H1 (cell line): ENCODE data around the gene CHMP4A. TPM values are rescaled to one million over a fixed set of nuclear protein-coding genes. Genes with fewer than 3 reads are reported as not detected.

Experiments used
- CTCF ChIA-PET: fragments of 300-600 bp; sonication (Branson Sonifier 250); formaldehyde crosslinking; loops from one replicate; lab custom pipeline; 2021; ENCODE audit not compliant: partially characterized antibody; lab: Charles Lee
- POLR2A ChIA-PET: fragments of 300-600 bp; sonication (Branson Sonifier 250); formaldehyde crosslinking; loops from one replicate; lab custom pipeline; 2021; ENCODE audit warnings: inconsistent platforms; ENCODE audit not compliant: partially characterized antibody; lab: Charles Lee
- DNase-seq, 2 experiments: peaks; one replicate each; pipeline versions ENCODE4 v3.0.0 to v3.0.0-alpha.2; 2010 to 2022; ENCODE audit warnings: low spot score in 2 of 2, low read depth in 1 of 2, mixed read lengths in 1 of 2
- FAIRE-seq: peaks from 2 replicates; lab custom pipeline; 2011; peaks lifted over from hg19 to GRCh38; lab: Jason Lieb, UNC
- H2AFZ ChIP-seq: 2 replicates; pipeline ENCODE4 v1.8.1; 2012; ENCODE audit warnings: low read length, inconsistent platforms
- H2AK5ac ChIP-seq: 2 replicates; pipeline ENCODE4 v1.6.1; 2013; ENCODE audit warnings: low read depth, low read length
- H2BK120ac ChIP-seq: replicated peaks from 2 replicates; pipeline ENCODE3; 2013; ENCODE audit warnings: low read depth, low read length, inconsistent platforms
- H2BK12ac ChIP-seq: 2 replicates; pipeline ENCODE4 v1.6.1; 2013; ENCODE audit warnings: low read depth, low read length
- H2BK15ac ChIP-seq: 2 replicates; pipeline ENCODE4 v1.6.1; 2013; ENCODE audit warnings: low read length
- H2BK20ac ChIP-seq: 2 replicates; pipeline ENCODE4 v1.6.1; 2013; ENCODE audit warnings: low read length
- H2BK5ac ChIP-seq: 2 replicates; pipeline ENCODE4 v1.6.1; 2013; ENCODE audit warnings: low read depth, low read length
- H3K14ac ChIP-seq: 2 replicates; pipeline ENCODE4 v1.6.1; 2013; ENCODE audit warnings: inconsistent platforms; ENCODE audit not compliant: insufficient read length
- H3K18ac ChIP-seq: 2 replicates; pipeline ENCODE4 v1.6.1; 2013; ENCODE audit warnings: low read length; ENCODE audit errors: extremely low read depth
- H3K23ac ChIP-seq: 2 replicates; pipeline ENCODE4 v1.6.1; 2013; ENCODE audit warnings: inconsistent platforms; ENCODE audit not compliant: insufficient read length
- H3K23me2 ChIP-seq: 2 replicates; pipeline ENCODE4 v1.6.1; 2013; ENCODE audit warnings: low read depth, low read length
- H3K27ac ChIP-seq: 2 replicates; pipeline ENCODE4 v1.6.1; 2011; ENCODE audit warnings: low read depth, low read length, inconsistent platforms
- H3K27me3 ChIP-seq, 4 experiments: replicated peaks in 1 of 4; 1 replicate in 1 of 4; 2 replicates in 3 of 4; pipeline versions ENCODE4 v1.6.1 to v1.8.1; 2011 to 2013; ENCODE audit warnings: low read length in 3 of 4, mild to moderate bottlenecking in 3 of 4, inconsistent platforms in 2 of 4, mixed read lengths in 2 of 4, moderate library complexity in 1 of 4; ENCODE audit not compliant: control insufficient read depth in 3 of 4, insufficient read depth in 3 of 4; ENCODE audit errors: extremely low read depth in 1 of 4
- H3K36me3 ChIP-seq, 4 experiments: 2 replicates each; pipeline versions ENCODE4 v1.6.1 to v1.8.1; 2011 to 2013; ENCODE audit warnings: mild to moderate bottlenecking in 4 of 4, low read length in 3 of 4, moderate library complexity in 2 of 4, control low read depth in 1 of 4, inconsistent platforms in 1 of 4; ENCODE audit not compliant: insufficient read depth in 4 of 4, control insufficient read depth in 2 of 4
- H3K4ac ChIP-seq: replicated peaks from 2 replicates; pipeline ENCODE3; 2013; ENCODE audit warnings: low read length, low read depth, mixed read lengths, inconsistent platforms; ENCODE audit not compliant: insufficient read length
- H3K4me1 ChIP-seq, 4 experiments: replicated peaks in 1 of 4; 1 replicate in 1 of 4; 2 replicates in 3 of 4; pipeline versions ENCODE4 v1.6.1 to v1.8.1; 2011 to 2013; ENCODE audit warnings: low read length in 3 of 4, inconsistent platforms in 2 of 4, mixed read lengths in 1 of 4; ENCODE audit not compliant: insufficient read depth in 4 of 4, control insufficient read depth in 3 of 4
- H3K4me2 ChIP-seq, 2 experiments: 2 replicates each; pipeline versions ENCODE4 v1.6.1 to v1.8.1; 2011 to 2013; ENCODE audit warnings: low read depth in 2 of 2, low read length in 2 of 2, control low read depth in 1 of 2, inconsistent platforms in 1 of 2, mild to moderate bottlenecking in 1 of 2; ENCODE audit not compliant: insufficient read depth in 1 of 2
- H3K4me3 ChIP-seq, 4 experiments: fragments of 200-600, 300-600 bp in 1 of 4; sonication (generic), shearing (Covaris generic), sonication (Bioruptor Twin) in 1 of 4; 2 replicates each; pipeline versions ENCODE4 v1.5.1 to v1.8.1; 2011 to 2016; ENCODE audit warnings: low read length in 4 of 4, low read depth in 3 of 4, control low read depth in 2 of 4, inconsistent platforms in 2 of 4, mild to moderate bottlenecking in 2 of 4, mixed read lengths in 1 of 4, moderate library complexity in 1 of 4; ENCODE audit not compliant: insufficient read depth in 2 of 4; ENCODE audit errors: extremely low read depth in 1 of 4
- H3K56ac ChIP-seq: replicated peaks from 2 replicates; pipeline ENCODE3; 2013; ENCODE audit warnings: low read depth, mild to moderate bottlenecking, mixed read lengths, low read length, inconsistent platforms; ENCODE audit not compliant: insufficient read length
- H3K79me1 ChIP-seq: 2 replicates; pipeline ENCODE4 v1.6.1; 2013; ENCODE audit warnings: low read depth, low read length, control low read depth
- H3K79me2 ChIP-seq, 2 experiments: 2 replicates each; pipeline versions ENCODE4 v1.6.1 to v1.8.1; 2012 to 2013; ENCODE audit warnings: low read length in 2 of 2, mild to moderate bottlenecking in 2 of 2, inconsistent platforms in 1 of 2; ENCODE audit not compliant: insufficient read depth in 2 of 2, control insufficient read depth in 1 of 2
- H3K9ac ChIP-seq, 4 experiments: replicated peaks in 1 of 4; 1 replicate in 1 of 4; 2 replicates in 3 of 4; pipeline versions ENCODE4 v1.6.1 to v1.8.1; 2011 to 2013; ENCODE audit warnings: low read depth in 3 of 4, low read length in 3 of 4, control low read depth in 2 of 4, mild to moderate bottlenecking in 2 of 4, moderate library complexity in 2 of 4, inconsistent platforms in 1 of 4; ENCODE audit errors: extremely low read depth in 1 of 4
- H3K9me3 ChIP-seq, 2 experiments: 2 replicates each; pipeline versions ENCODE4 v1.6.1 to v1.8.1; 2012 to 2013; ENCODE audit warnings: mild to moderate bottlenecking in 2 of 2, moderate library complexity in 2 of 2, control low read depth in 1 of 2, inconsistent platforms in 1 of 2, low read depth in 1 of 2, low read length in 1 of 2, mixed read lengths in 1 of 2; ENCODE audit not compliant: insufficient read depth in 2 of 2
- H4K20me1 ChIP-seq, 2 experiments: replicated peaks in 1 of 2; 2 replicates each; pipeline versions ENCODE3 to v1.8.1; 2011 to 2013; ENCODE audit warnings: inconsistent platforms in 2 of 2, low read length in 2 of 2, mild to moderate bottlenecking in 1 of 2; ENCODE audit not compliant: insufficient read depth in 2 of 2, control insufficient read depth in 1 of 2
- H4K5ac ChIP-seq: 2 replicates; pipeline ENCODE4 v1.6.1; 2013; ENCODE audit warnings: low read length, low read depth, mixed read lengths, inconsistent platforms; ENCODE audit not compliant: insufficient read length
- H4K8ac ChIP-seq: 2 replicates; pipeline ENCODE4 v1.8.0; 2013; ENCODE audit warnings: mild to moderate bottlenecking, moderate library complexity, low read length, inconsistent platforms; ENCODE audit not compliant: insufficient read depth; ENCODE audit errors: extremely low read depth
- H4K91ac ChIP-seq: replicated peaks from 2 replicates; pipeline ENCODE3; 2013; ENCODE audit warnings: low read length, mixed read lengths, inconsistent platforms; ENCODE audit not compliant: insufficient read length
- CBX5 ChIP-seq: fragments of 300-800, 300-1000 bp; sonication (generic); IDR thresholded peaks from 2 replicates; pipeline ENCODE4 v1.7.1; 2016; ENCODE audit warnings: antibody characterized with exemption, low read length, low read depth
- GTF2F1 ChIP-seq: IDR thresholded peaks from 2 replicates; pipeline ENCODE4 v1.6.1; 2012; ENCODE audit warnings: low read depth, low read length, improper control_type of control experiment, borderline replicate concordance
- HDAC6 ChIP-seq: IDR thresholded peaks from one replicate; pipeline ENCODE4 v1.7.1; 2012; ENCODE audit warnings: low read depth, mild to moderate bottlenecking, inconsistent platforms, low read length, moderate library complexity
- JUN ChIP-seq: IDR thresholded peaks from 2 replicates; pipeline ENCODE4 v1.6.1; 2011; ENCODE audit warnings: low read depth, mild to moderate bottlenecking, improper control_type of control experiment, low read length
- JUND ChIP-seq: IDR thresholded peaks from 2 replicates; pipeline ENCODE4 v1.6.1; 2011; ENCODE audit warnings: mild to moderate bottlenecking, improper control_type of control experiment, low read length
- PHF8 ChIP-seq: fragments of 200-600 bp; sonication (generic); conservative IDR thresholded peaks from 2 replicates; pipeline ENCODE4 v1.7.1; 2012; ENCODE audit warnings: low read depth, mild to moderate bottlenecking, inconsistent platforms, low read length, moderate library complexity
- RBBP5 ChIP-seq: IDR thresholded peaks from 2 replicates; pipeline ENCODE4 v1.7.1; 2012; ENCODE audit warnings: low read depth, mild to moderate bottlenecking, inconsistent platforms, low read length, moderate library complexity, borderline replicate concordance
- RNF2 ChIP-seq: fragments of 200-900, 300-1000 bp; sonication (generic); IDR thresholded peaks from 2 replicates; pipeline ENCODE4 v1.7.1; 2016; ENCODE audit warnings: borderline replicate concordance, low read depth, mild to moderate bottlenecking, antibody characterized with exemption, low read length; ENCODE audit not compliant: poor library complexity, severe bottlenecking; ENCODE audit errors: missing control alignments
- SAP30 ChIP-seq: fragments of 300-600 bp; sonication (generic); IDR thresholded peaks from 2 replicates; pipeline ENCODE4 v1.7.1; 2012; ENCODE audit warnings: low read length, moderate library complexity, mild to moderate bottlenecking, inconsistent platforms; ENCODE audit not compliant: insufficient read depth, insufficient replicate concordance
- SIN3A ChIP-seq, 2 experiments: IDR thresholded peaks in 1 of 2; conservative IDR thresholded peaks in 1 of 2; 2 replicates each; pipeline ENCODE4 v1.6.1; 2011 to 2012; ENCODE audit warnings: low read length in 2 of 2, improper control_type of control experiment in 1 of 2, low read depth in 1 of 2, mild to moderate bottlenecking in 1 of 2
- SIRT6 ChIP-seq: IDR thresholded peaks from one replicate; pipeline ENCODE4 v1.7.1; 2012; ENCODE audit warnings: low read length, inconsistent platforms
- SP1 ChIP-seq: IDR thresholded peaks from 2 replicates; pipeline ENCODE4 v1.6.1; 2011; ENCODE audit warnings: low read depth, low read length
- WGBS, 2 experiments: shearing (Covaris generic) in 1 of 2; methylation state at CpG; one replicate each; pipeline versions ENCODE4 v1.1.6 to v1.1.7; 2013 to 2015; ENCODE audit warnings: low lambda C conversion rate in 2 of 2, mixed read lengths in 2 of 2, inconsistent platforms in 1 of 2, low coverage in 1 of 2, missing lambda C conversion rate in 1 of 2; ENCODE audit not compliant: insufficient replicate concordance in 2 of 2, insufficient coverage in 1 of 2, insufficient read length in 1 of 2; ENCODE audit errors: extremely low coverage in 1 of 2, missing lambda C conversion rate in 1 of 2; 5-methylcytosine and 5-hydroxymethylcytosine counted together
- polyA plus RNA-seq, 7 experiments: library from polyadenylated mRNA; depleted of rRNA in 3 of 7; stranded (reverse) in 5 of 7; unstranded in 2 of 7; fragments of >200 nt in 5 of 7; fragments of 200-250 nt in 2 of 7; gene quantifications; 1 replicate in 5 of 7; 2 replicates in 1 of 7; 4 replicates in 1 of 7; pipeline versions ENCODE4 v1.2.1 to v1.2.3, GENCODE V29; 2011 to 2013; ENCODE audit warnings: missing spikeins in 2 of 7, mixed read lengths in 2 of 7
- total RNA-seq: library from RNA; stranded (reverse); fragmentation: NEBNext Ultra II Directional; extraction: Animal tissue kit (Norgen Biotek cat#: 25700); gene quantifications from 2 replicates; pipeline ENCODE4 v1.2.1, GENCODE V29; 2021

CHMP4A gene
- total and polyA plus RNA-seq, 2 of the 8 experiments (the other 6 are each of a cell fraction or from before 2014, with no cell fraction given), result 32.9 to 37.6 TPM

- no peak overlapping the region for H3K4ac ChIP-seq
- H3K36me3 ChIP-seq, result no peaks in the 10 kb centered on the region
- 91% methylated on average over 19 of the region's 19 CpGs; no CpG with 5 or more reads in 1 of the 2 experiments for WGBS, 2 experiments
- no peaks in the 10 kb centered on the region; a peak in 1 of 7 replicates for H3K4me1 ChIP-seq
- no peak overlapping the region for H3K23ac ChIP-seq
- H4K91ac ChIP-seq, result peak overlapping the region; percentile 10
- H2BK5ac ChIP-seq, result no peak overlapping the region
- no peak overlapping the region for H2BK120ac ChIP-seq
- no peak overlapping the region for H3K14ac ChIP-seq
- CTCF ChIA-PET, result interaction anchor here (0.9 to 6.0 kb wide), 6 partner anchors 10 to 53 kb away, joined by 3 to 63 read pairs (median 26); partner anchors contain the start of genes CIDEB, DHRS1, NOP9 and RABGGTA
- no peak overlapping the region for H3K4me3 ChIP-seq
- peaks cover 0 to 2% of the 10 kb centered on the region in 2 experiments for H4K20me1 ChIP-seq
- no peak overlapping the region for H2BK12ac ChIP-seq
- no peaks in the 10 kb centered on the region for H3K79me1 ChIP-seq
- DNase-seq (no peak), FAIRE-seq (no peak)
- no peak overlapping the region for H2AK5ac ChIP-seq
- H4K8ac ChIP-seq, result no peak overlapping the region
- H3K4me2 ChIP-seq, result no peak overlapping the region
- no peak overlapping the region for H4K5ac ChIP-seq
- no peak overlapping the region for H3K56ac ChIP-seq
- no peaks in the 10 kb centered on the region for H3K9me3 ChIP-seq
- H3K23me2 ChIP-seq, result no peaks in the 10 kb centered on the region
- no peak overlapping the region for H3K18ac ChIP-seq
- no peak overlapping the region for H2BK15ac ChIP-seq
- H3K27ac ChIP-seq, result no peak overlapping the region
- H3K79me2 ChIP-seq, result no peaks in the 10 kb centered on the region
- no peak overlapping the region for H3K9ac ChIP-seq
- no peak overlapping the region for H2AFZ ChIP-seq
- H2BK20ac ChIP-seq, result no peak overlapping the region
- POLR2A ChIA-PET, result interaction anchor here (0.6 kb wide), 1 partner anchor 12 kb away, joined by 3 read pairs; no protein-coding TSS in a partner anchor
- H3K27me3 ChIP-seq, result no peaks in the 10 kb centered on the region; a peak in 1 of 7 replicates
- TF ChIP-seq SP1 (no peak), JUN (no peak), HDAC6 (no peak), PHF8 (no peak), GTF2F1 (no peak), CBX5 (no peak), SIN3A (conservative IDR thresholded peaks at IDR 0.05 in 1 of 2, IDR thresholded peaks at IDR 0.05 in 1 of 2; ENCODE audit: low read depth in 1 of 2, low read length in 2 of 2) (no peak), RNF2 (no peak), SAP30 (no peak), SIRT6 (no peak), JUND (no peak), RBBP5 (no peak)
Measured at GRCh38 chr14:24254630-24255392, 41.5 kb upstream of the CHMP4A start.
